ENCODE data around the gene BZW2.

Gene BZW2

DNA sequence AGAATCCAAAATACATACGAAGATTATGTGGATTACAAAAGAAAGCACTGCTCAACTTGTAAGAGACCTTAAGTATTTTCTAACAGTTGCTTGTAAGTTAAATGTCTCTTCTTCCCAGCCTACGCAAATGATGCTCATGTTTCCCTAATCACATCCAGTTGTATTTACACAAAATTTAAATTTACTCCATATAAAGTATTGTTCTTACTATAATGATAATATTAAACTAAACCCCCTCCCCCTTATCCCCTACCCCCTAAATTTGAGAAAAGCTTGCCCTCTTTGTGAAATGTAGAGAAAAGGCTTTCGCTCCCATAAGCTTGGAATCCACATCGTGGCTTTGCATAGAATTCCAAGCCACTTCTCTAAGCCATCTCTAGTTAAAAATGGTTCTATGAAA lies 29.9 kb upstream of the BZW2 start:
- Histone ChIP-seq H3K9me3 (replicated peaks in 1 of 11) (no peaks in the 10 kb centered on the region), H3K4me2 (no peak overlapping the region), H4K20me1 (no peaks in the 10 kb centered on the region), H3K27ac (no peak overlapping the region), H3K27me3 (no peaks in the 10 kb centered on the region), H3K36me3 (peaks cover 30 to 86% (median 53%) of the 10 kb centered on the region in 11 experiments), H3K4me1 (no peaks in the 10 kb centered on the region), H3K9ac (no peak overlapping the region), H3K4me3 (no peak overlapping the region)
- TF ChIP-seq Cebpa-rat (IDR thresholded peaks at IDR 0.05) = no peak

DNA sequence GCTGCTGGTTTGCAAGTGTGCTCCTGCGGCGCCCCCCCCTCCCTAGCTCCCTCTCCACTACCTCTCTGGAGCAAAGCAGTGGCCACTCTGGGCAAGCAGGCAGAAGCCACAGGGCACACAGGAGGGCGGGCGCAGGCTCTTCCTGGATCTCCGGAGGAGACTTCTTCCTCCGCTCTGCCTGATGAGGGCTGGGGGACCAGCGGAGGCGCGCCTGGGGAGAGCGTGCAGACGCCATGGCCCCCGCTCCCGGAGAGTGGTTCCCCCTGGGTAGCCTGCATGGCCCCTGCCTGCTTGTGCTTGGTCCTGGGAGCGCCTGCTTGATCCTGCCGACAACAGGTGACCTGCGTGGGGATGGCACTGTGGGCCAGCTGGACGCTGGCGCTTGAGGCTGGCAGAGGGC lies 29.4 kb upstream of the BZW2 start:
- Histone ChIP-seq H3K36me3 (peaks cover 31 to 86% (median 53%) of the 10 kb centered on the region in 11 experiments), H3K9ac (no peak overlapping the region), H3K9me3 (replicated peaks in 1 of 11) (no peaks in the 10 kb centered on the region), H3K27me3 (no peaks in the 10 kb centered on the region), H3K4me1 (no peaks in the 10 kb centered on the region), H3K4me2 (no peak overlapping the region), H3K4me3 (no peak overlapping the region), H3K27ac (no peak overlapping the region), H4K20me1 (no peaks in the 10 kb centered on the region)
- no peak for TF ChIP-seq Cebpa-rat (IDR thresholded peaks at IDR 0.05)

DNA sequence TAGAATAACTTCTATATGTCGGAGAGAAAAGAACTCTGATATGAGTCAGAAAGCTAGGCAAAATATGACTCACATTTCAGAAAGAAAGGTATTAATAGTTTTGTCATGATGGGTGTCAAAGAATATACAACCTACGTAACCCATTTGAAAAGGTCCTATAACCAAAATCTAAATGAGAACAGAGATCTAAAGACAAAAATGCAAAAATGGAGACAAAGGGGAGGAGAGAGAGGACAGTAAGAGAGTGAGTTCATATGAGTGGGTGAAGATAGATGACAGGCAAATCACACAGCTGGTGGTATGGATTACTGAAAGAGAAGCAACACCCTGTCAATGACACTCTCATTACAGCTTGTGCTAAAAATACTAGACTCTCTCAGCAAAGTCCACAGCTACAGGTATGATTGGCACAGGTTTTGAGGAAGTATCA lies 26.0 kb upstream of the BZW2 start:
- Histone ChIP-seq H3K4me2 (no peak overlapping the region), H4K20me1 (no peaks in the 10 kb centered on the region), H3K9me3 (replicated peaks in 1 of 11) (no peaks in the 10 kb centered on the region), H3K4me3 (no peak overlapping the region), H3K27me3 (no peaks in the 10 kb centered on the region), H3K27ac (no peak overlapping the region), H3K4me1 (peaks cover 0 to 4% (median 0%) of the 10 kb centered on the region in 10 experiments; a peak in 1 of 20 replicates), H3K9ac (no peak overlapping the region), H3K36me3 (peaks cover 37 to 92% (median 67%) of the 10 kb centered on the region in 11 experiments)
- TF ChIP-seq Cebpa-rat (IDR thresholded peaks at IDR 0.05) = no peak

DNA sequence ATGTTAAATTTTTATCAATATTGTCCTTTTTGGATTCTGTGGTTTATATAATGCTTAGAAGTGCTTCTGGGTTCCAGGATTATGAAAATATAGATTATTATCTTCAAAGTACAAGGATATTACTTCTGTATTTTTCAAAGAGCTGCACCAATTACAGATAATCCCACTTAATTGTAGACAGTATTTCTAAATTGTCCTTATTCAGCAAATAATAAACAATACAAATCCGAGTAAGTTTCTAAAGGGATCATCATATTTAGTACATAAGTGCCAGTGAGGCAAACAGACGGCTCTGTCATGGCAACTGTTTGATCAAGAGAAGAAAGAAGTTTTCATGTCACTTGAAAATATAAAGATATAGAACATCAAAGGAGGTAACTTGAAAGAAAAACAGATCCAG lies 19.6 kb upstream of the BZW2 start:
- Histone ChIP-seq H3K27ac (no peak overlapping the region), H3K36me3 (peaks cover 15 to 74% (median 42%) of the 10 kb centered on the region in 11 experiments; a peak in 20 of 22 replicates), H3K4me1 (peaks cover 0 to 4% (median 0%) of the 10 kb centered on the region in 10 experiments; a peak in 1 of 20 replicates), H3K9me3 (replicated peaks in 1 of 11) (no peaks in the 10 kb centered on the region), H3K4me2 (no peak overlapping the region), H3K9ac (no peak overlapping the region), H3K4me3 (no peak overlapping the region), H4K20me1 (no peaks in the 10 kb centered on the region), H3K27me3 (no peaks in the 10 kb centered on the region)
- no peak for TF ChIP-seq Cebpa-rat (IDR thresholded peaks at IDR 0.05)

DNA sequence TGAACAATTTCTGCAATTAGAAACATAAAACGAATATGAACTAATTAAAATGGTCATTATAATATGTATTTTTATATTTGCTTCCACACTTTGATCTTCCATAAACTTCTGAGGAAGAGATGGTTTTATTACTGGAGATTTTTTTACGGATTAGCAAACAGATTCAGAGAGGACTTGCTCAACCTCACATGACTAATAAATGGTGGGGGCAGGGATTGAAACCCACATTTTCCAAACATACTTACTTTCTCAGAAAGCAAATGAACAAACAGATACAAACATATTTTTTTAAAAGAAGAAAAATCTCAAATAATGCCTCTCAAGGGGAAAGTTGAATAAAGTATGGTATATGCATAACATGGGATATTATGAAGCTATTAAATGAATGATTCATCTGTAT lies 18.7 kb upstream of the BZW2 start:
- Histone ChIP-seq H3K9me3 (replicated peaks in 1 of 11) (no peaks in the 10 kb centered on the region), H3K36me3 (peaks cover 12 to 73% (median 37%) of the 10 kb centered on the region in 11 experiments; a peak in 20 of 22 replicates), H3K4me3 (no peak overlapping the region), H4K20me1 (no peaks in the 10 kb centered on the region), H3K27me3 (no peaks in the 10 kb centered on the region), H3K4me2 (no peak overlapping the region), H3K27ac (no peak overlapping the region), H3K9ac (no peak overlapping the region), H3K4me1 (no peaks in the 10 kb centered on the region)
- no peak for TF ChIP-seq Cebpa-rat (IDR thresholded peaks at IDR 0.05)

DNA sequence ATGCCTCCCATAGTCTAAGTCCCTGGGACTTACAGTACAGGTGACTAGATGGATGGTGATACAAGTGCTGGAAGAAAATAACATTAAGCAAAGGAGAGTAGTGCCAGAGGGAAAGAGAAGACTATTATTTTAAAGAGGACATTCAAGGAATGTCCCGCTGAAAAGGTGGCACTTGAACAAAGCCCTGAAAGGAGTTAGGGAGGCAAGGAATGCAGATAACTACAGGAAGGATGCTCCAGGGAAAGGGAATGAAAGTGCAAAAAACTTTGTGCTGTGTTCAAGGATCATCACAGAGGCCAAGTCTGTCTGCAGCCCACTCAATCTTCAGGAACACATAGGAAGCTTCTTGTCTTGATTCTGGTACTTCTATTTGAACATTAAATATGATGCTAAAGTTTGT lies 15.3 kb upstream of the BZW2 start:
- Histone ChIP-seq H4K20me1 (no peaks in the 10 kb centered on the region), H3K4me1 (no peaks in the 10 kb centered on the region), H3K9ac (no peak overlapping the region), H3K9me3 (replicated peaks in 1 of 11) (no peaks in the 10 kb centered on the region), H3K36me3 (peaks cover 0 to 60% (median 24%) of the 10 kb centered on the region in 11 experiments; a peak in 17 of 22 replicates), H3K27me3 (no peaks in the 10 kb centered on the region), H3K4me3 (no peak overlapping the region), H3K27ac (no peak overlapping the region), H3K4me2 (no peak overlapping the region)
- no peak for TF ChIP-seq Cebpa-rat (IDR thresholded peaks at IDR 0.05)

DNA sequence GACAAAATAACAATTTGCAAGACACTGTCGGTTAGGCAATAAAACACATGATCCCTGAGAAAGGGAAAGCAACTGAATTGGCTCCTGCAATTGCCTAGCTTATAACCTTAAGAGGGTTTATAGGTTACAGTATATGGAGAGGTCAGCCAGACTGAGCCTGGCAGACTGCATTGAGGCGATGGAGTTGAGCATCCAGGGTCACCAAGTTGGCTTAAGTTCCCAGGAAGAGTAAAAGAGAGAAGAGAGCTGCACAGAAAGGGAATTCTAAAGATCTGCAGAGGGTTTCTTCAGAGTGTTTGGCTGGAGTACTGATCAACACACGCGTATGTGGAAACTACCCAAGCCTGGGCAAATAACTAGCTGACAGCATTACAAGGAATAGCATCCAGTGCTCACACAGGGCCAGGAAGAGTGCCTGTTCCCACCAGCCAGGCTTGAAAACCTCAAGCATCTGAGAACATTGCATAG lies 11.7 kb upstream of the BZW2 start:
- TF ChIP-seq Cebpa-rat (IDR thresholded peaks at IDR 0.05) = no peak
- Histone ChIP-seq H4K20me1 (peaks cover 0 to 7% (median 0%) of the 10 kb centered on the region in 11 experiments; a peak in 1 of 22 replicates), H3K9ac (no peak overlapping the region), H3K9me3 (replicated peaks in 1 of 11) (no peaks in the 10 kb centered on the region), H3K4me2 (no peak overlapping the region), H3K27me3 (no peaks in the 10 kb centered on the region), H3K27ac (no peak overlapping the region), H3K4me3 (no peak overlapping the region), H3K36me3 (peaks cover 0 to 66% (median 20%) of the 10 kb centered on the region in 11 experiments; a peak in 19 of 22 replicates), H3K4me1 (no peaks in the 10 kb centered on the region)

DNA sequence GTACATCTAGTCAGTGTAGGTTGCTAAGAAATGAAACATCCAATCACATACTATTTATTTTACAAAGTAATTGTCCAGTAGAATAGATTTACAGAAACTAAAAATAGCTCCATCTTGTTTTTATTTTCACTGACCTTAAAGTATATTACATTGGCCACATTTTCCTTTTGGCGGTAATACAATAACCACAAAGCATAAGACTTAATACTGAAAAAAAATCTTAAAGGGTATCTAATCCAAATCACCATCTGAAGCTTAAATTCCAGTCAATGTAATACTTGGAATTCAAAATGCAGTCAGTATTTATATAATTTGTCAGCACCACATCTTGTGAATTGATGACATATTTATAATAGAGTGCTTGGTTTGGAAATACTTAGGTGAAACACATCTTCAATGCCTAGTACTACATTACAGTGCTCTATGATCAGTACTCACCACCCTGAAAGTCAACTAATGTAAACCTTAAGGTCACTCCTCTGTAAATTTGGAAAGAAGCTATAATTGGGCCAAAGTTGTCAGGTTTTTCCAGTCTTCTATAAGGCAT lies 9.4 kb upstream of the BZW2 start:
- no peaks in the 10 kb centered on the region for H3K9me3 ChIP-seq (replicated peaks in 1 of 11)
- TF ChIP-seq Cebpa-rat (IDR thresholded peaks at IDR 0.05) = no peak

DNA sequence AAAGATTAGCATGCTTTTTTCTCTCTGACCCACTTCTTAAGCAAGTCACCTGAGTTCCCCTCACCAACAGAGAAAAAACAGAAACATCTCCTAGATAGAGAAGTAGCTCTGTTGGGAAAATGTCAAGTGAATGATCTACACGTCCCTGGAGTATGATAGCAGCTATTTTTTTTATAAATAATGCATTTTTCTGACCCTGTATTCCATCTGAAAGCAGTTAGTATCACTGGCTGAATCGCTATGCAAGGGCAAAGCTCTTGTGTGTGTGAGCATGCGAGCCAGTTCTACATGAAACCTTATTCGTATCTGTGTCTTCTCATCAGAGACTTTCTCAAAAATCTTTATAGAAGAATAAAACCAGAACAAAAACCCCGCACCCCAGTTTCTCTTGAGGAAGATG lies 8.6 kb upstream of the BZW2 start:
- H3K9ac ChIP-seq = no peak overlapping the region
- H3K9me3 ChIP-seq (replicated peaks in 1 of 11) = no peaks in the 10 kb centered on the region
- no peak overlapping the region for H3K27ac ChIP-seq
- H3K36me3 ChIP-seq = peaks cover 0 to 59% (median 25%) of the 10 kb centered on the region in 11 experiments; a peak in 18 of 22 replicates
- H3K4me2 ChIP-seq = no peak overlapping the region
- no peaks in the 10 kb centered on the region for H3K27me3 ChIP-seq
- TF ChIP-seq Cebpa-rat (IDR thresholded peaks at IDR 0.05) = no peak
- H3K4me1 ChIP-seq = no peaks in the 10 kb centered on the region
- H4K20me1 ChIP-seq = peaks cover 0 to 7% (median 0%) of the 10 kb centered on the region in 11 experiments; a peak in 1 of 22 replicates
- no peak overlapping the region for H3K4me3 ChIP-seq

More for the DNA sequence above, 9.4 kb upstream of the BZW2 start:
- H3K27ac ChIP-seq = no peak overlapping the region
- no peak overlapping the region for H3K9ac ChIP-seq
- no peak overlapping the region for H3K4me2 ChIP-seq
- peaks cover 0 to 7% (median 0%) of the 10 kb centered on the region in 11 experiments; a peak in 1 of 22 replicates for H4K20me1 ChIP-seq
- peaks cover 0 to 66% (median 25%) of the 10 kb centered on the region in 11 experiments; a peak in 19 of 22 replicates for H3K36me3 ChIP-seq
- no peaks in the 10 kb centered on the region for H3K27me3 ChIP-seq
- H3K4me3 ChIP-seq = no peak overlapping the region
- no peaks in the 10 kb centered on the region for H3K4me1 ChIP-seq
